ENCODE measurements around the gene BORCS5.

DNA sequence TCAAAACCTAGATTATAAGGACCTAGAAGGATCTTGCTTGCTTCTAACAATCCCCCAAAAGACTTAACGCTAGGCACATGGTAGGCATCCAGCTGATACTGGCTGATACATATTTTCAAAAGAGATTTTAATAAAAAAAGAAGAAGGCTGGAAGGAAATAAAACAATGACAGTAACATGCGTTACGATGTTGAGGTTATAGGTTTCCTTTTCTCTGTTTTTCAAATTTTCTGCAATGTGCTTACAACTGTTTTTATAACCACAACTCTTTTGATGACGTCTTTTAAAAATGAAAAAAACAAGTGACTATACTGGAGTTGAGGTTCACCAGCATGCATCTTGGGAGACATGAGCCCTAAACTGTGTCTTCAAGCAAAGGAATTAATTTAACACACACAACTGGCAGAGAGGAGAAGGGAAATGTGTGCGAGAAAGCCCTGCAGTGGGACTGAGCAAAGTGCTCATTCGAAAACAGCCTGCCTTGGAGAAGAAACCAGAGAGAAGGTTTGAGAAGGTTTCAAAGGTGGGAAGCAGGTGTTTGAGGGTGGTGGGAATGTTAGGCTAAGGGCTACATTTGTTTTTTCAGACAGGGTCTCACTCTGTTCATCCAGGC lies 125.4 kb downstream of the BORCS5 start:
- TF ChIP-seq CEBPB (IDR thresholded peaks at IDR 0.05) (no peak), YY1 (IDR thresholded peaks at IDR 0.05; ENCODE audit: low read depth) (no peak), TCF12 (IDR thresholded peaks at IDR 0.05; ENCODE audit: low read depth) (no peak), TEAD4 (IDR thresholded peaks at IDR 0.05) (no peak), EP300 (IDR thresholded peaks at IDR 0.05; ENCODE audit: borderline replicate concordance) (no peak), TAF1 (IDR thresholded peaks at IDR 0.05; ENCODE audit: low read depth) (no peak), CREB1 (IDR thresholded peaks at IDR 0.05; ENCODE audit: low read depth) (no peak), NFIC (IDR thresholded peaks at IDR 0.05) (no peak), RAD21 (IDR thresholded peaks at IDR 0.05; ENCODE audit: low read depth) (no peak)
- TF ChIP-seq, protein P1, sequence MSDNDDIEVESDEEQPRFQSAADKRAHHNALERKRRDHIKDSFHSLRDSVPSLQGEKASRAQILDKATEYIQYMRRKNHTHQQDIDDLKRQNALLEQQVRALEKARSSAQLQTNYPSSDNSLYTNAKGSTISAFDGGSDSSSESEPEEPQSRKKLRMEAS (IDR thresholded peaks at IDR 0.05), result no peak
- TF ChIP-seq, protein P2, sequence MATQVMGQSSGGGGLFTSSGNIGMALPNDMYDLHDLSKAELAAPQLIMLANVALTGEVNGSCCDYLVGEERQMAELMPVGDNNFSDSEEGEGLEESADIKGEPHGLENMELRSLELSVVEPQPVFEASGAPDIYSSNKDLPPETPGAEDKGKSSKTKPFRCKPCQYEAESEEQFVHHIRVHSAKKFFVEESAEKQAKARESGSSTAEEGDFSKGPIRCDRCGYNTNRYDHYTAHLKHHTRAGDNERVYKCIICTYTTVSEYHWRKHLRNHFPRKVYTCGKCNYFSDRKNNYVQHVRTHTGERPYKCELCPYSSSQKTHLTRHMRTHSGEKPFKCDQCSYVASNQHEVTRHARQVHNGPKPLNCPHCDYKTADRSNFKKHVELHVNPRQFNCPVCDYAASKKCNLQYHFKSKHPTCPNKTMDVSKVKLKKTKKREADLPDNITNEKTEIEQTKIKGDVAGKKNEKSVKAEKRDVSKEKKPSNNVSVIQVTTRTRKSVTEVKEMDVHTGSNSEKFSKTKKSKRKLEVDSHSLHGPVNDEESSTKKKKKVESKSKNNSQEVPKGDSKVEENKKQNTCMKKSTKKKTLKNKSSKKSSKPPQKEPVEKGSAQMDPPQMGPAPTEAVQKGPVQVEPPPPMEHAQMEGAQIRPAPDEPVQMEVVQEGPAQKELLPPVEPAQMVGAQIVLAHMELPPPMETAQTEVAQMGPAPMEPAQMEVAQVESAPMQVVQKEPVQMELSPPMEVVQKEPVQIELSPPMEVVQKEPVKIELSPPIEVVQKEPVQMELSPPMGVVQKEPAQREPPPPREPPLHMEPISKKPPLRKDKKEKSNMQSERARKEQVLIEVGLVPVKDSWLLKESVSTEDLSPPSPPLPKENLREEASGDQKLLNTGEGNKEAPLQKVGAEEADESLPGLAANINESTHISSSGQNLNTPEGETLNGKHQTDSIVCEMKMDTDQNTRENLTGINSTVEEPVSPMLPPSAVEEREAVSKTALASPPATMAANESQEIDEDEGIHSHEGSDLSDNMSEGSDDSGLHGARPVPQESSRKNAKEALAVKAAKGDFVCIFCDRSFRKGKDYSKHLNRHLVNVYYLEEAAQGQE (IDR thresholded peaks at IDR 0.05; ENCODE audit: low read depth), result no peak
- TF ChIP-seq, protein P3, sequence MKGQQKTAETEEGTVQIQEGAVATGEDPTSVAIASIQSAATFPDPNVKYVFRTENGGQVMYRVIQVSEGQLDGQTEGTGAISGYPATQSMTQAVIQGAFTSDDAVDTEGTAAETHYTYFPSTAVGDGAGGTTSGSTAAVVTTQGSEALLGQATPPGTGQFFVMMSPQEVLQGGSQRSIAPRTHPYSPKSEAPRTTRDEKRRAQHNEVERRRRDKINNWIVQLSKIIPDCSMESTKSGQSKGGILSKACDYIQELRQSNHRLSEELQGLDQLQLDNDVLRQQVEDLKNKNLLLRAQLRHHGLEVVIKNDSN (IDR thresholded peaks at IDR 0.05), result no peak
